SKM-1 treated with dmso at 0.1 percent for 144 hours (cell line): ENCODE results near the gene ATP8B4.

Source experiments
- DNase-seq: peaks from one replicate; lab custom pipeline; 2025; ENCODE audit not compliant: unreplicated experiment; lab: John Stamatoyannopoulos, UW

Gene ATP8B4

GRCh38 chr15:49900903-49901235 lies 218.2 kb downstream of the ATP8B4 start:
- no peak for DNase-seq

GRCh38 chr15:49900006-49900902 lies 218.8 kb downstream of the ATP8B4 start:
- no peak for DNase-seq

GRCh38 chr15:49898575-49899283 lies 220.3 kb downstream of the ATP8B4 start:
- DNase-seq = no peak

DNA sequence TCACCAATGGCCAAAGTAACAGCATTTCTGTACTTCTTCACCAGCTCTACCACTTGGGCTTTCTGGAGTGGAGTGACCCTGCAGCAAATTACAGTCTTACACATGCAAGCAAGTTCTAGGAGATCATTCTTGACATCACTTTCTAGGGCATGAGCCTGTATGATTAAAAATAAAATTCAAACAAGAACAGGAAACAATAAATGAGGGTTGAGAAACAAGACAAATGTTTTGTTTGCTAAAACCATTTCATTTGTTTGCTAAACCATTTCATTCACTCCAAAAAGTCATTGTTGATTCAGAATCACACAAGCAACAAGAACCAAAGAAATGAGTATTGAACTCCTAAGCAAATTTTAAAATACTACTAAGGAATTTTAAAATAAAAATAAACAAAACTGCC lies 220.9 kb downstream of the ATP8B4 start:
- DNase-seq = no peak

DNA sequence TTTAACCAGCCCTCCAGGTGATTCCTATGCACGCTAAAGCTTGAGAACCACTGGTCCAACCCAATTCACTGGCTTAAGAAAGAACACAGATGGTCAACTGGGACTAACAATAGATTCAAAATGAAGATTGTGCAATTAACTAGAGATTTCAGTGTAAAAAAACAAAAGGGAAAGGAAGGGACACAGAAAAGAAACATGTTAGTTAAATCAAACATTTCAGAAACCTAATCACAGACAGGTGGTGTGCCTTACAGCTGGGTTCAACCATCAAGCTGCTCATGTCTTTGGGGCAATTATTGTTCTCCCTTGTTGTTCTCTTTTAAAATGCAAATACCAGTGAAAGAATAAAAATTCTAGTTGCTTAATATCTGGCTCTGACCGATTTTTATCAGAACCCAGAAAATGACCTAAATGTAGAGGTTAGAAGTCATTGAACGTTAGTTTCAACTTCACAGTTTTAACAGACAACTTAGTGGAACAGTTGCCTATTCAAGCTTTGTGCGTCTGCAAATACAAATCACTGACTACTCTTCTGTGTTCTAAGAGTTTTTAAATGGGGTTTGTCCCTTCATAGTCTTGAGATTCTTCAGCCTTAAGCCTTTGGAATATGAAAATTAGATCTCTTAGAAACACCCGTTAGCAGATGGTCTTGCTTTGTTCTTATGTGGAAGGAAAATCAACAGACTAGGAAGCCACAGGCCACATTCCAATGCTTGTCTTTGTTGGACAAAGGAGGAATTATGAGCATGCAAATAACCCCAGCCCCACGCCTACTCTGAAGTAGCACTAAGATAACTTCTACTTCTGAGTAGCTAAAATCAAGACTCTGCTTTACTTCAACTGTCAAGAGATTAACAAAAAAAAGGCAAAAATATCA lies 223.4 kb downstream of the ATP8B4 start:
- DNase-seq = no peak

GRCh38 chr15:49890689-49891088 lies 228.3 kb downstream of the ATP8B4 start:
- no peak for DNase-seq

GRCh38 chr15:49889536-49889935 lies 229.5 kb downstream of the ATP8B4 start:
- DNase-seq = no peak

- DNase-seq = no peak
Measured at GRCh38 chr15:49888734-49889133, 230.3 kb downstream of the ATP8B4 start.

GRCh38 chr15:49888323-49888693 lies 230.7 kb downstream of the ATP8B4 start:
- DNase-seq = no peak

- DNase-seq = no peak
Measured at GRCh38 chr15:49887659-49888322, 231.2 kb downstream of the ATP8B4 start.

- no peak for DNase-seq
Measured at GRCh38 chr15:49883121-49883520, 235.9 kb downstream of the ATP8B4 start.

DNA sequence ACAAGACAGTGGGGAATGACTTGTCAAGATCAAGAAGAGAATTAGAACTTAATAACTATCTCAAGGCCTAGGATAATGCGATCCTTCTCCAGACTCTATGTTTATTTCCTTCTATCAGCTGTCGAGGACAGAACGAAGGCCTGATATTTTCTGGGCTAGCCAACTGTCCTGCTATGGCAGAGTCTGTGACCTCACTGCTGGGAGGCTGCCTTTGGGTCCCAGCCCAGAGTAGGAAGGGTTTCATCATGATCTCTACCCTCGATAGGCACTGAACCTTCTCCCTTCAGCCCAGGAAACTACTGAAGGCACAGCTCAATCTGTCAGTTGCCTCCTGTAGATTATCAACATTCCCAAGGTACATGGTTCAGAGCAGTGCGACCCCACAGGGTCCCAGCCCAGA lies 237.2 kb downstream of the ATP8B4 start:
- DNase-seq = no peak

DNA sequence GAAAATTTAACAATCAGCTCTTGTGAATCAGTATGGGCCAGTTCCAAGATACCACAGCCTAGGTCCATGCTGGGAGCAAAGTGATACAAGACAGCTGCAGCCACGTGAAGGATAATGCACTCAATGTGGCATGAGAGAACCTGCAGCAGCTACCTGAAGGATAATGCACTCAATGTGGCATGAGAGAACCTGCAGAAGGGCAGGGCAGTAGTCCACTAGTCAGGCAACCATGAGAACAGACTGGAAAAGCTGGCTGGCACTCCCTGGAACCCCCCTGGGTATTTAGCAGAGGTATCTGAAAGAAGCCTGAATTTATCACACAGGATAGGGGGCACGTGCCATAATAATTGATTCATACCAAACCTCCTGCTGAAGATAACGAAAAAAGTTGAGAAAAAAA lies 237.6 kb downstream of the ATP8B4 start:
- no peak for DNase-seq

GRCh38 chr15:49877873-49878521 lies 241.0 kb downstream of the ATP8B4 start:
- DNase-seq = no peak

- DNase-seq = no peak
Measured at GRCh38 chr15:49877117-49877872, 241.7 kb downstream of the ATP8B4 start.

DNA sequence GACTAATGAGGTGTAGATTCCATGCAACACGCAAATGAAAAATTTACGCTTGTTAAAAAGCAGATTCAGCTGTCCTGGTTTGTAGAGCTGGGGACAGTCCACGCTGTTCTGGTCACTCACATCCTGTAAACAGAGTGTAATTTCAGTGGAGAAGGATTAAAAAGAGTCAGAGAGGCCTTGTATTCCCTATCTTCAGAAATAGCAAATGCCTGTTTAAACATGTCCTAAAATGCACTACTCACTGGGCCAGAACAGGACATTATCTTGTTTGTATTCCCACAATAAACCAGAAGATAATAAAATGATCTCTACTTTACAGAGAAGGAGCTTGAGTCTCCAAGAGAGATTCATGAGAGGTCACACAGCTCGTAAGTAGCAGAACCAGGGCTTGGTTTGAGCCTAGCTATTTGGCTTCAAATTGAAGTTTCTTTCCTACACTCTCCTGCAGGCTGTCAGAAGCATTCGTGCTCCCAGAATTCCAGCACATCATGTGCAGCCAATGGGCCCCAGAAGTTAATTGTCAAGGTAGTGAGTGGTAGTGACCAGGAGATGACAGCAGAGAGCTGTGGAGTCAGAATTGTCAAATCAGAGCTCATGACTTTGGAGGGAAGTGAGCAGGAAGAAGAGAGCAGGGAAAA lies 242.5 kb downstream of the ATP8B4 start:
- no peak for DNase-seq

DNA sequence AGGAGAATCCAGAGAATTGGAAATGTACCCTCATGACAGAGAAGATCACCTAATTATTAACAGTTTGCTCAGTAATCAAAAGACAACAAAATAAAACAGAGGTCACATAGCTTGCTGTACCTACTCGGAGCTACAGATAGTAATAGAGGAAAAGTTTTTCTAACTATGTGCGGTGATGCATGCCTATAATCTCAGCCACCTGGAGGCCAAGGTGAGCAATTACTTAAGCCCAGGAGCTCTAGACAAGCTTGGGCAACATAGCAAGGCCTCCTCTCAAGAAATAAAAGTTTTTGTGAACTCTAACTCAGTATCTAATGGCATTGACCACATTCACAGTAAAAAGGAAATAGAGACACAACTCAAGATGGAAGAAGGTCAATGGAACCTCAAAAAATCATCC lies 243.6 kb downstream of the ATP8B4 start:
- no peak for DNase-seq

- DNase-seq = no peak
Measured at GRCh38 chr15:49870472-49870871, 248.6 kb downstream of the ATP8B4 start.

GRCh38 chr15:49868348-49868747 lies 250.7 kb downstream of the ATP8B4 start:
- no peak for DNase-seq
